Liver (tissue), 9 donors: ENCODE measurements around the gene APBA2. TPM values are rescaled to one million over a fixed set of nuclear protein-coding genes. Genes with fewer than 3 reads are reported as not detected.

ENCODE experiments used
- DNase-seq: peaks from one replicate; pipeline ENCODE4 v3.0.0-alpha.2; 2017; ENCODE audit warnings: low spot score
- H3K27ac ChIP-seq, 2 donors: one replicate each; pipeline ENCODE4 v1.7.0; 2013; ENCODE audit warnings: inconsistent platforms in 2 of 2, low read length in 2 of 2, control low read depth in 1 of 2, low read depth in 1 of 2, mild to moderate bottlenecking in 1 of 2
- H3K27me3 ChIP-seq, 4 donors: one replicate each; pipeline versions ENCODE4 v1.6.1 to v1.7.0; 2013; ENCODE audit warnings: low read length in 3 of 4, inconsistent platforms in 1 of 4, mild to moderate bottlenecking in 1 of 4, moderate library complexity in 1 of 4; ENCODE audit not compliant: control insufficient read depth in 4 of 4, insufficient read depth in 4 of 4
- H3K36me3 ChIP-seq, 4 donors: one replicate each; pipeline versions ENCODE4 v1.6.1 to v1.7.0; 2013; ENCODE audit warnings: low read length in 3 of 4, mild to moderate bottlenecking in 3 of 4, low read depth in 1 of 4, moderate library complexity in 1 of 4; ENCODE audit not compliant: control insufficient read depth in 4 of 4, insufficient read depth in 3 of 4
- H3K4me1 ChIP-seq, 4 donors: one replicate each; pipeline versions ENCODE4 v1.6.1 to v1.7.0; 2013; ENCODE audit warnings: low read length in 3 of 4, mild to moderate bottlenecking in 3 of 4, moderate library complexity in 1 of 4; ENCODE audit not compliant: control insufficient read depth in 4 of 4, insufficient read depth in 4 of 4
- H3K4me3 ChIP-seq, 3 donors: one replicate each; pipeline versions ENCODE4 v1.6.1 to v1.7.0; 2013; ENCODE audit warnings: low read length in 3 of 3, control low read depth in 1 of 3, low read depth in 1 of 3, mild to moderate bottlenecking in 1 of 3
- H3K9ac ChIP-seq, 2 donors: one replicate each; pipeline ENCODE4 v1.7.0; 2013; ENCODE audit warnings: low read length in 2 of 2, mild to moderate bottlenecking in 2 of 2, moderate library complexity in 2 of 2, control low read depth in 1 of 2, low read depth in 1 of 2
- H3K9me3 ChIP-seq, 4 donors: one replicate each; pipeline versions ENCODE4 v1.6.1 to v1.7.0; 2013; ENCODE audit warnings: low read length in 3 of 4; ENCODE audit not compliant: control insufficient read depth in 4 of 4
- ATF3 ChIP-seq: IDR thresholded peaks from 2 replicates; pipeline ENCODE4 v1.6.1; 2016; ENCODE audit warnings: antibody characterized with exemption
- CTCF ChIP-seq: fragments of 150-350 bp; IDR thresholded peaks from 2 replicates; pipeline ENCODE4 v1.5.1; 2017; ENCODE audit warnings: improper control_type of control experiment, low read depth, low read length; ENCODE audit not compliant: missing input control
- EGR1 ChIP-seq, 2 donors: IDR thresholded peaks; 2 replicates each; pipeline ENCODE4 v1.6.1; 2016 to 2018; ENCODE audit warnings: antibody characterized with exemption in 2 of 2, low read depth in 2 of 2
- FOXA1 ChIP-seq: IDR thresholded peaks from 2 replicates; pipeline ENCODE4 v1.6.1; 2016; ENCODE audit warnings: antibody characterized with exemption
- FOXA2 ChIP-seq: IDR thresholded peaks from 2 replicates; pipeline ENCODE4 v1.6.1; 2016; ENCODE audit warnings: antibody characterized with exemption
- GABPA ChIP-seq, 2 donors: IDR thresholded peaks in 1 of 2; conservative IDR thresholded peaks in 1 of 2; 2 replicates each; pipeline ENCODE4 v1.6.1; 2016; ENCODE audit warnings: antibody characterized with exemption in 2 of 2, mild to moderate bottlenecking in 1 of 2, moderate library complexity in 1 of 2
- HNF4A ChIP-seq, 2 donors: conservative IDR thresholded peaks; 2 replicates each; pipeline ENCODE4 v1.6.1; 2016; ENCODE audit warnings: antibody characterized with exemption in 2 of 2, mild to moderate bottlenecking in 2 of 2
- HNF4G ChIP-seq: IDR thresholded peaks from 2 replicates; pipeline ENCODE4 v1.6.1; 2016; ENCODE audit warnings: antibody characterized with exemption
- JUND ChIP-seq, 2 donors: IDR thresholded peaks; 2 replicates each; pipeline ENCODE4 v1.6.1; 2016; ENCODE audit warnings: antibody characterized with exemption in 2 of 2
- MAX ChIP-seq: IDR thresholded peaks from 2 replicates; pipeline ENCODE4 v1.6.1; 2016; ENCODE audit warnings: antibody characterized with exemption
- NR2F2 ChIP-seq: IDR thresholded peaks from 2 replicates; pipeline ENCODE4 v1.6.1; 2016; ENCODE audit warnings: antibody characterized with exemption
- RAD21 ChIP-seq, 2 donors: IDR thresholded peaks; 2 replicates each; pipeline ENCODE4 v1.6.1; 2016; ENCODE audit warnings: antibody characterized with exemption in 2 of 2, mild to moderate bottlenecking in 2 of 2
- RXRA ChIP-seq, 2 donors: IDR thresholded peaks; 2 replicates each; pipeline ENCODE4 v1.6.1; 2017 to 2018; ENCODE audit warnings: antibody characterized with exemption in 2 of 2, mild to moderate bottlenecking in 1 of 2
- SP1 ChIP-seq: IDR thresholded peaks from 2 replicates; pipeline ENCODE4 v1.6.1; 2018; ENCODE audit warnings: antibody characterized with exemption, mild to moderate bottlenecking
- YY1 ChIP-seq: IDR thresholded peaks from 2 replicates; pipeline ENCODE4 v1.6.1; 2016; ENCODE audit warnings: antibody characterized with exemption, mild to moderate bottlenecking
- ZBTB33 ChIP-seq: IDR thresholded peaks from 2 replicates; pipeline ENCODE4 v1.6.1; 2016; ENCODE audit warnings: antibody characterized with exemption
- WGBS: extraction: QIAGEN DNeasy Blood & Tissue Kit; methylation state at CpG from one replicate; pipeline ENCODE4 v1.1.7; 2013; 5-methylcytosine and 5-hydroxymethylcytosine counted together
- polyA plus RNA-seq, 2 donors: library from polyadenylated mRNA; stranded (reverse) in 1 of 2; unstranded in 1 of 2; fragments of 200-250 nt in 1 of 2; fragments of >200 nt in 1 of 2; fragmentation: Nextera tagmentation in 1 of 2; extraction: Ambion mirVana in 1 of 2; gene quantifications; one replicate each; pipeline versions ENCODE4 v1.2.1 to v1.2.3, GENCODE V29; 2013 to 2015
- total RNA-seq, 2 donors: library from RNA; depleted of rRNA; stranded (reverse); fragments of >200 nt; gene quantifications; one replicate each; pipeline ENCODE4 v1.2.3, GENCODE V29; 2014
- TF ChIP-seq, protein P1 (sequence below): IDR thresholded peaks from 2 replicates; pipeline ENCODE4 v1.6.1; 2016; ENCODE audit warnings: antibody characterized with exemption, mild to moderate bottlenecking
- donor health status: healthy.
- donor health status: healthy.
- donor health status: healthy.
- donor health status: healthy.
- donor health status: healthy.

APBA2 gene
- total and polyA plus RNA-seq, 4 donors: 0.38 to 2.9 (median 1.7) TPM

DNA sequence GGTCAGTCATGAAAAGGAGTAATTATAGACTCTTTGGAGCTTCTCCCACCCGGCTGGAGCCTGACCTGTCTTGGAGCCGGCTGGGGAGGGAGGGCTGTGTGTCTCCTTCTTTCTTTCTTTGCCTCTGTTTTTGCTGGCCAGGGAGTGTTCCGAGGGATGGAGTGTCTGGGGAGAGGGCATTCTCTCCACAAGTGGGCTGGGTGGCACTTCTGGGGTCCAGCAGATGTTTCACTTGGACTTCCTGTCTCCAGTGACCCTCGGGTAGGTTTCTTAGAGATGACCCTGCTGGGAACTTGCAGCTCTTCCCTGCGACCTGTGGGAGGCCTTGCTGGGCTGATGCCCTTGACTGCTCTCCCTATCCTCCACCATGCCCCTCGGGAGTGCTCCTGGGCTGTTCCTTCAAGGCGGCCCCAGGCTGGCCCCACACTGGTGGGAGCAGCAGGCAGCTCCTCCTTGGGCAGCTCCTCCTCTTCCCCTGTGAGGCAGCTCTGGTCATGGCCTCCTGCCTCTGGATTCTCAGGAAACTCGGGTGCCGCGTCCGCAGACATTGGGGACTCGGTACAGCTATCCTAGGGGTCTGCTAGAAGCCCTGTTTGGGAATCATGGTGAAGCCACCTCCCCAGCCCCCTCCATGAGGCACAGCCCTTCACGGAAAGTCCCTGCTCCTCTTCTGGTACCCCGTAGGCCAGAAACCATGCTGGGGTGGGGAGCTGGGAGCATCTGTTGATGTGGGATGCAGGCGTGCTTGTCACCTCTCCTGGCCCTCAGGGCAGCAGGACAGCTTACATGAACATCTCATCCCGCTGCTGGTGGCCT is 44.9 kb downstream of the APBA2 start:
- no peak overlapping the region for H3K4me3 ChIP-seq
- no peak overlapping the region for H3K27ac ChIP-seq
- 85% methylated on average over 16 of the region's 16 CpGs for WGBS
- peaks cover 0 to 4% (median 0%) of the 10 kb centered on the region in 4 donors for H3K27me3 ChIP-seq
- H3K9me3 ChIP-seq: peaks cover 0 to 5% (median 3%) of the 10 kb centered on the region in 4 donors
- TF ChIP-seq HNF4A (conservative IDR thresholded peaks at IDR 0.05) (no peak), FOXA2 (no peak), RAD21 (IDR thresholded peaks at IDR 0.05) (no peak), CTCF (no peak), JUND (IDR thresholded peaks at IDR 0.05) (no peak), GABPA (IDR thresholded peaks at IDR 0.05 in 1 of 2, conservative IDR thresholded peaks at IDR 0.05 in 1 of 2) (no peak), HNF4G (no peak), YY1 (no peak), ZBTB33 (no peak), SP1 (no peak)
- TF ChIP-seq, protein P1, sequence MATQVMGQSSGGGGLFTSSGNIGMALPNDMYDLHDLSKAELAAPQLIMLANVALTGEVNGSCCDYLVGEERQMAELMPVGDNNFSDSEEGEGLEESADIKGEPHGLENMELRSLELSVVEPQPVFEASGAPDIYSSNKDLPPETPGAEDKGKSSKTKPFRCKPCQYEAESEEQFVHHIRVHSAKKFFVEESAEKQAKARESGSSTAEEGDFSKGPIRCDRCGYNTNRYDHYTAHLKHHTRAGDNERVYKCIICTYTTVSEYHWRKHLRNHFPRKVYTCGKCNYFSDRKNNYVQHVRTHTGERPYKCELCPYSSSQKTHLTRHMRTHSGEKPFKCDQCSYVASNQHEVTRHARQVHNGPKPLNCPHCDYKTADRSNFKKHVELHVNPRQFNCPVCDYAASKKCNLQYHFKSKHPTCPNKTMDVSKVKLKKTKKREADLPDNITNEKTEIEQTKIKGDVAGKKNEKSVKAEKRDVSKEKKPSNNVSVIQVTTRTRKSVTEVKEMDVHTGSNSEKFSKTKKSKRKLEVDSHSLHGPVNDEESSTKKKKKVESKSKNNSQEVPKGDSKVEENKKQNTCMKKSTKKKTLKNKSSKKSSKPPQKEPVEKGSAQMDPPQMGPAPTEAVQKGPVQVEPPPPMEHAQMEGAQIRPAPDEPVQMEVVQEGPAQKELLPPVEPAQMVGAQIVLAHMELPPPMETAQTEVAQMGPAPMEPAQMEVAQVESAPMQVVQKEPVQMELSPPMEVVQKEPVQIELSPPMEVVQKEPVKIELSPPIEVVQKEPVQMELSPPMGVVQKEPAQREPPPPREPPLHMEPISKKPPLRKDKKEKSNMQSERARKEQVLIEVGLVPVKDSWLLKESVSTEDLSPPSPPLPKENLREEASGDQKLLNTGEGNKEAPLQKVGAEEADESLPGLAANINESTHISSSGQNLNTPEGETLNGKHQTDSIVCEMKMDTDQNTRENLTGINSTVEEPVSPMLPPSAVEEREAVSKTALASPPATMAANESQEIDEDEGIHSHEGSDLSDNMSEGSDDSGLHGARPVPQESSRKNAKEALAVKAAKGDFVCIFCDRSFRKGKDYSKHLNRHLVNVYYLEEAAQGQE: no peak
- no peaks in the 10 kb centered on the region for H3K4me1 ChIP-seq
- DNase-seq: no peak
- H3K36me3 ChIP-seq: no peaks in the 10 kb centered on the region
- no peak overlapping the region for H3K9ac ChIP-seq

DNA sequence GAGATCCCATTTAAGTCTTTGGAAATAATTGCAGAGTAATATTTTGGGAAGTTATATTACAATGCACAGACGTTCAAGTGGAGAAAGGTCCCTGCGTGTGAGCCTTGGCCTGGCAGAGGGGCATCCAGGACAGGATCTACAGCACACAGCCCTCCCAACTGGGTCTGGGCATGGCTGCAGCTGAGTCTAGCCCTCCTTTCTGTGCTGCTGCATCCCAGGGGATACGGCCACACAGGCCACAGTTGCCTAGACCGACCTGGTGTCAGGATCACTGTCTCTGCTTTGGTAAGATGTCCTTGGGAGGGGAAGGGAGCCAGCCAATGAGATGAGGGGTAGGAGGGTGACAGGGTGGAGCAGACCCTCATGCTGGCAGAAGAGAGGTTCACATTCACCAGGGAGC is 46.1 kb downstream of the APBA2 start:
- Histone ChIP-seq H3K36me3 (no peaks in the 10 kb centered on the region), H3K4me1 (no peaks in the 10 kb centered on the region), H3K27ac (no peak overlapping the region), H3K27me3 (peaks cover 0 to 4% (median 0%) of the 10 kb centered on the region in 4 donors), H3K4me3 (no peak overlapping the region), H3K9me3 (peaks cover 0 to 5% (median 3%) of the 10 kb centered on the region in 4 donors), H3K9ac (no peak overlapping the region)
- WGBS: 89% methylated on average over 4 of the region's 4 CpGs
- DNase-seq: no peak
- TF ChIP-seq, protein P1: no peak
- TF ChIP-seq ATF3 (no peak), SP1 (no peak), GABPA (IDR thresholded peaks at IDR 0.05 in 1 of 2, conservative IDR thresholded peaks at IDR 0.05 in 1 of 2) (no peak), EGR1 (IDR thresholded peaks at IDR 0.05; ENCODE audit: low read depth in 2 of 2) (no peak), RAD21 (IDR thresholded peaks at IDR 0.05) (no peak), RXRA (IDR thresholded peaks at IDR 0.05) (no peak), ZBTB33 (no peak), MAX (no peak), JUND (IDR thresholded peaks at IDR 0.05) (no peak), NR2F2 (no peak), YY1 (no peak), FOXA2 (no peak), HNF4G (no peak), FOXA1 (no peak)
